ENCODE data around the gene CPED1.
"Not testable (repeated sequence)": the region's sequence is repeated elsewhere in the genome, so short reads cannot be mapped to it uniquely, and the experiment has no call there.

Gene CPED1

DNA sequence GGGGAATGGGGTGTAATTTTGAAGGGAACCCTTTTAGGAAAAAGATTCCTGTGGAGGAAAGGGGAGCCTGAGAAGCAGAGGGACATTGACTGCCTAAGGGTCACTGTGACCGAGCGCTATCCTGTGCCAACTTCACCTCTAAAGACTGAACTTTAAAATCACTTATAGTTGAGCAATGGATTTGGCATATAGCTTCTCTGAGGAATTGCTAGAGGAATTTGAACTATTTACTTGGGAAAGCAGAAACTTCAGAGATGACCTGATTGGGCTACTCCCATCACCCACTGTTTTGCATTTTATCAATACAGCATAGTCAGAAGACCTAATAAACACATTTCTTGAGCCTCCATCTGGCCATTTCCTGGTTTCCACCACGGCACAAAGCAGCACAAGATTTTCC is 316.6 kb downstream of the CPED1 start:
- CTCF ChIA-PET = interaction anchor here (1.2 to 1.8 kb wide), 2 partner anchors 11 to 197 kb away, joined by 4 to 6 read pairs; no protein-coding TSS in a partner anchor

DNA sequence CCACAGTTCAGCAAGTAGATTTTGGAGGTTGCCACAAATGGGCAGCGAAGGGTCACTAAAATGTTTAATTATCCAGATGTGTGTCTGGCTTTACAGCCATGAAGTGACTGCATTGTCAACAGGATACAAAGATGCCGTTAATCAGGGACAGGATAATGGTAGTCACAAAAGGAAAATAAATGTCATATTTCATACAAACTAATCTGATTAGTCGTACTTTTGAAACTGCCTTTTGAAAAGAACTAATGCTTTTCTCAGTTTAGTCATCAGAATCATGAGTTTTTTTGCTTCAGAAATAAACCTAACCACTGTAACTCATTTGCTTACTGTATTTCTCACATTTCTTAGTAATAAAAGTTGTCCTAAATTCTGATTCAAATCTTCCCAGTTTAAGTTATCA is 318.1 kb downstream of the CPED1 start:
- ChIA-PET POLR2A (no interaction called here), CTCF (interaction anchor here (1.3 kb wide), 1 partner anchor 24 kb away, joined by 5 read pairs; no protein-coding TSS in a partner anchor)
- TF ChIP-seq, protein P1, sequence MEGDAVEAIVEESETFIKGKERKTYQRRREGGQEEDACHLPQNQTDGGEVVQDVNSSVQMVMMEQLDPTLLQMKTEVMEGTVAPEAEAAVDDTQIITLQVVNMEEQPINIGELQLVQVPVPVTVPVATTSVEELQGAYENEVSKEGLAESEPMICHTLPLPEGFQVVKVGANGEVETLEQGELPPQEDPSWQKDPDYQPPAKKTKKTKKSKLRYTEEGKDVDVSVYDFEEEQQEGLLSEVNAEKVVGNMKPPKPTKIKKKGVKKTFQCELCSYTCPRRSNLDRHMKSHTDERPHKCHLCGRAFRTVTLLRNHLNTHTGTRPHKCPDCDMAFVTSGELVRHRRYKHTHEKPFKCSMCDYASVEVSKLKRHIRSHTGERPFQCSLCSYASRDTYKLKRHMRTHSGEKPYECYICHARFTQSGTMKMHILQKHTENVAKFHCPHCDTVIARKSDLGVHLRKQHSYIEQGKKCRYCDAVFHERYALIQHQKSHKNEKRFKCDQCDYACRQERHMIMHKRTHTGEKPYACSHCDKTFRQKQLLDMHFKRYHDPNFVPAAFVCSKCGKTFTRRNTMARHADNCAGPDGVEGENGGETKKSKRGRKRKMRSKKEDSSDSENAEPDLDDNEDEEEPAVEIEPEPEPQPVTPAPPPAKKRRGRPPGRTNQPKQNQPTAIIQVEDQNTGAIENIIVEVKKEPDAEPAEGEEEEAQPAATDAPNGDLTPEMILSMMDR (IDR thresholded peaks at IDR 0.05; ENCODE audit: insufficient read depth, low read length, missing control alignments) = no peak
- H3K4me3 ChIP-seq (ENCODE audit: low read depth, low read length) = no peak overlapping the region
- no peak for DNase-seq (ENCODE audit: low read depth, low spot score)

More for the DNA sequence above, 316.6 kb downstream of the CPED1 start:
- POLR2A ChIA-PET = no interaction called here
- DNase-seq (ENCODE audit: low read depth, low spot score) = no peak
- TF ChIP-seq, protein P1 (IDR thresholded peaks at IDR 0.05; ENCODE audit: insufficient read depth, low read length, missing control alignments) = no peak
- no peak overlapping the region for H3K4me3 ChIP-seq (ENCODE audit: low read depth, low read length)

DNA sequence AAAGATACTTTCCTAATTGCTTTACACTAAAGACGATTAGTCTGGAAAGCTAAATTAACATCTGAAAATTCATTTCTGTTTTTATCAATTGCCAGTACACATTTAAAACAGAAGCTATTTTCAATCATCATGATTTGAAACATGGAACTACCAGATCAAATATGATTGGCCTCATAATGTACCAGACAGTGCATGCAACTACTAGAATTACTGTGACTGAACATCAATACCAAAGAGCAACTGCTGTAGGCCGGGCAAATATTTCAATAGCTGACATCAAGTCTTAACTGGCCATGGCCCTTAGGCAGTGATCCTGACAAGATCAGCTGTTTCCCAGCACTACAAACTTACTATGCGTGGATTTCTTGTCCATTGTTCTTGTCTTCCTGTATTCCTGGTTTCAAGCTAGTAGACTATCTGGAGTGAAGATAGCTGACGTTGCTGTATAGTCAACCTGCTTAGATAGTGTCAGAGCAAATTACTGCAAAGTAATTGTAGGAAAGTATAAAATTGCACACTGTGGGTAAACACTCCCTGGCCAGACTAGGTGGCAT is 318.6 kb downstream of the CPED1 start:
- DNase-seq (ENCODE audit: low read depth, low spot score) = no peak
- H3K4me3 ChIP-seq (ENCODE audit: low read depth, low read length) = no peak overlapping the region
- CTCF ChIA-PET = interaction anchor here (1.3 kb wide), 1 partner anchor 23 kb away, joined by 5 read pairs; no protein-coding TSS in a partner anchor
- TF ChIP-seq, protein P1 (IDR thresholded peaks at IDR 0.05; ENCODE audit: insufficient read depth, low read length, missing control alignments) = no peak
- POLR2A ChIA-PET = no interaction called here

DNA sequence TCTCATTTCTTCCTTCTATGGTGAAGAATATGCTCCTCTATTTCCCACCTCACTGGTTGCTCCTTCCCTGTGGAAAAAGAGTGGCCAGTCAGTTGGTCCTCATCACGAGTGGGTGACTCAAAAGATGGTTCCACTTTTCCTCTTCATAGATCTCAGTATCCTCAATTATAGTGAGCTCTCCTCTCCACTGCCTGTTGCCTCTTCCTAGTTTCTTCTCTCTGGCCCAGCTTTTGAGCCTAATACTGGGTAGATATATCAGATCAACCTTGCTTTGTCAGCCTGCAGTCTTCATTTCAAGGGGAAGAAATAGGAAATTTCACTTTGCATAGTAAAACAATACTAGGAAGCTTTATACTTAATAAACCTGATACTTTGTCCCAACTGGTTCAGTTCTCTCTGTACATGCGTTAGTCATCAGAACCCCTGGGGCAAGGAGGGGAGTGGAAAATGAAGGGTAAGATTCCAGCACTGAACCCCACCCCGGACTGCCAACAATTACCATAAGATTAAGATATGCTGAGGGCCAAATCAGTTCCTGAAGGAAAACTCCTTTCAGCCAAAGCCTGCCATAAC is 324.8 kb downstream of the CPED1 start:
- POLR2A ChIA-PET = no interaction called here
- DNase-seq (ENCODE audit: low read depth, low spot score) = no peak
- CTCF ChIA-PET = interaction anchor here (0.8 kb wide), 1 partner anchor 13 kb away, joined by 3 read pairs; no protein-coding TSS in a partner anchor
- no peak overlapping the region for H3K4me3 ChIP-seq (ENCODE audit: low read depth, low read length)
- TF ChIP-seq, protein P1 (IDR thresholded peaks at IDR 0.05; ENCODE audit: insufficient read depth, low read length, missing control alignments) = no peak

DNA sequence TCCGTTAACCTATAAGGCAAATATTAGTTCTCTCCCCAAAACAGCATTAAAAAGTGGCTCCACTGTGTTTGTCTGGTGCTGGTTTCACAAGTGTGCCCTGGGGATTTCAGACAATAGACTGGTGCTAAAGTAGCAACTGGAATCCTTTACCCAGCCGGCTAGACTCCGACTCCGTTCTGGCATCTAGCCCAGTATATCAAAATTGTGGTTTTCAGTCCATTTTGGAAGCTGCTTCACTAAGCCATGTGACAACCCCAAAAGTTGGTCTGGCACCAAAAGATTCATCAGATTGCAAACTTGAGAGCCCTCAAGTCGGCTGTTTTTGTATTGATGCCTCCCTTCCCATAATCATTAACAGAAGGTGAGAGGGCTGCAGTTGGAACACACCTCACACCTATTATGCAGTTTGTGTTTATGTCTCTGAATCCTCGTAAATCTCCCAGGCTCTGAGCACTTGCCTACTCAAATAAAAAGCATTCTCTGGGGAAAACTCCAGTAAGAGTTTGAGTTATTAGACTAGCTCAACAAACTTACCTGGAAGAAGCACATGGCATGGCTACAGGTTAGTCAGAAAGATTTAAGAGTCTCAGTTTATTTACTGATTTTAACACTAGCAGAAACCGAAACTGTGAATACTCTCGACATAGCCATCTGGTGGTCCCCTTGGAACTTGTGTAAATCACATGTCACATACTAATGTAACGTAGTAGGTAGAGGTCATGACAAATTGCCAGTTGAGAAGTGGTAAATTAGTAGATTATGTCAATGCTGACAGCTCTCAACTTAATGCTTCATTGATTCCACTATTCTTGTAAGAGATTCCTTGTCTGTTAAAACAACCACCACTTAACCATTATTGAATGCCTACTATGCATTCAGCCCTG is 325.5 kb downstream of the CPED1 start:
- TF ChIP-seq, protein P1 (IDR thresholded peaks at IDR 0.05; ENCODE audit: insufficient read depth, low read length, missing control alignments) = no peak
- H3K4me3 ChIP-seq (ENCODE audit: low read depth, low read length) = no peak overlapping the region
- no peak for DNase-seq (ENCODE audit: low read depth, low spot score)
- CTCF ChIA-PET = interaction anchor here (0.7 kb wide), 1 partner anchor 13 kb away, joined by 3 read pairs; no protein-coding TSS in a partner anchor
- POLR2A ChIA-PET = no interaction called here

DNA sequence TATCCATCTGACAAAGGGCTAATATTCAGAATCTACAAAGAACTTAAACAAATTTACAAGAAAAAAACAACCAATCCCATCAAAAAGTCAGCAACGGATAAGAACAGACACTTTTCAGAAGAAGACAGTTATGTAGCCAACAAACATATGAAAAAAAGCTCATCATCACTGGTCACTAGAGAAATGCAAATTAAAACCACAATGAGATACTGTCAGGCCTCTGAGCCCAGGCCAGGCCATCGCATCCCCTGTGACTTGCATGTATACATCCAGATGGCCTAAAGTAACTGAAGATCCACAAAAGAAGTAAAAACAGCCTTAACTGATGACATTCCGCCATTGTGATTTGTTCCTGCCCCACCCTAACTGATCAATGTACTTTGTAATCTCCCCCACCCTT is 326.7 kb downstream of the CPED1 start:
- POLR2A ChIA-PET; H3K4me3 ChIP-seq (ENCODE audit: low read depth, low read length); CTCF ChIA-PET; DNase-seq (ENCODE audit: low read depth, low spot score): not testable (repeated sequence)

All from AG04449 (cell line).